ENCODE measurements around the gene TSFM.

TSFM gene

DNA sequence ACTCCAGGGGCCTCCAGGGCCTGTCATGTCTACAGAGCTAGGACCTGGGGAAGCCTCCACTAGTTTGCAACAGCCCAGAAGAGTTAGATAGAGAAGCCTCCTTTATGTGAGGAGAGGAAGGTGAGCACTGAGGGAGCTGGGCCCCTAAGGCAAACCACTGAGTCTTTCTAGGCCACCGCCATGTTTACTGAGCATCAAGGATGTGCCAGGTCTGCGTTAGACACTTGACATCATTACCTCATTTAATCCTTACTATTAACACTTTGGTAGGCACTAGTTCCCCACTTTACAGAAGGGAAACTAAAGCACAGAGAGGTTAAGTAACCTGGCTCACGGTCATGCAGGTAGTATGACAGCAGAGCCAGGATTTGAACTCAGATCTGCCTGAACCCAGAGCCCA lies 51.1 kb downstream of the TSFM start:
- no peak for DNase-seq (ENCODE audit: low read depth in 4 of 4, low spot score in 1 of 4)

DNA sequence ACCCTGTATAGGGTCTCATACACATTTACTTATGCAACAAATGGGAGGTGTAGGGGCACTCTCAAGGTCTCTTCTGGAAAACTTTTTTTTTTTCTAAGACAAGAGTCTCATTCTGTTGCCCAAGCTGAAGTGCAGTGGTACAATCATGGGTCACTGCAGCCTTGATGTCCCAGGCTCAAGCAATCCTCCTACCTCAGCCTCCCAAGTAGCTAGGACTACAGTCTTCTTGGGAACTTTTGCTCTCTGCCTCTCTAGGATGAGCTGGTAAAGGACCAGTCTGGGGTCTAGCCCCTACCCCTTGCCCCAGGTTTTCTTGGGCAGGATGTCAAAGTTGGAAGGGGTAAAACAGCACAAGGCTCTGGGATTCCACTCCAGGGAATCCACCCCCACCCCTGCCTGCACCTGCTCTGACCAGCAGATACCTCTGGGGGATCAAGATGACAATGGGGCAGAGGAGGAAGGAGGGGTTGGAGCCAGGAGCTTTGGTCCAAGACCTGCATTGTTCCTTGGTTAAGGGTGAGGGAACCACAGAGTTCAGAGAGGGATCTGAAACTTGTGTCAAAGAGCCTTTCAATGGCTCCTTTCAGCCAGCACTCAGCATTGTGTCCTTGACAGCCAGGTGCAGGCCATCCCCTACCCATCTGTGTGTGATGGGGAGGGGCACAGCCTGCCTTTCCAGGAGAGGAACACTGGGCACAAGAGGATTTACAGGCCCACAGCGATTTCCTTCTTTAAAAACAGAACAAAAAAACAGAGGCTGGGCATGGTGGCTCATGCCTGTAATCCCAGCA lies 51.7 kb downstream of the TSFM start:
- DNase-seq (ENCODE audit: low read depth in 4 of 4, low spot score in 1 of 4): no peak

DNA sequence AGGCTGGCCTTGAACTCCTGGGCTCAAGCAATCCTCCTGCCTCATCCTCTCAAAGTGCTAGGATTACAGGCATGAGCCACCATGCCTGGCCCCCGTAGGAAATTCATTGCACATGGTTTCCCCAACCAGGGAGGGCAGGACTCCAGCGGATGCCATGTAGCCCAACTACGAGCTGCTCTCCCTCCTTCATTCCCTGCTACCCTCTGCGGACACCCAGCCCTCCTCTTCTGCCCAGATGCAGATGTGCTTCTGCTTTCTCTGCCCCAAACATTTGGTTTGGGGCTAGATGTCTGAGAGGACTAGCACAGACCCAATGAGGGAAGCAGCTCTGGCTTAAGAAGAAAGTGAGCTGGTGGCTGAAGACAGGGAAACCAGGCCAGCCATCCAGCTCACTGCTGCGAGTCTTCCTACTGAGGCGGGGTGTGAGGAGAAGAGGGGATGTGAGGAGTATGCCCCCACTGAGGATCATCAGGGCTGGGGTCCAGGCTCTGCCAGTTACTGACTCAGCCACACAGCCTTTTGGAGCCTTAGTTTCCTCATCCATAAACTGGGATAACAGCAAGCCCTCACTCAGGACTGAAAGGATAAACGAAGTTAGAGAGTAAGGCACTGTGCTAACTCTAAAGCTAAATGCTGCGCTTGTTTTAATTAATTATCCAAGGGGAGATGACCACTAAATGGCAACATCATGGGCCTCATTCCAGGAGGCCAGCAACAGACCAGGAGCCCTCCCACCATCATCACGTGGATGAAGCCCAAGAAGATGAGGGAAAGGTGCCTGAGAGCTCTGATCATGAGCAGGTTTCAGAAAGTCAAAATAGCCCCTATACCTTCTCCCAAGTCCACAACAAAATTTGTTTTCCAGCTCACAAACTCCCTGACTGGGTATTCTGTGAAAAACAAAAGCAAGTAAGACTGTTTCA lies 53.0 kb downstream of the TSFM start:
- no peak for DNase-seq (ENCODE audit: low read depth in 4 of 4, low spot score in 1 of 4)

DNA sequence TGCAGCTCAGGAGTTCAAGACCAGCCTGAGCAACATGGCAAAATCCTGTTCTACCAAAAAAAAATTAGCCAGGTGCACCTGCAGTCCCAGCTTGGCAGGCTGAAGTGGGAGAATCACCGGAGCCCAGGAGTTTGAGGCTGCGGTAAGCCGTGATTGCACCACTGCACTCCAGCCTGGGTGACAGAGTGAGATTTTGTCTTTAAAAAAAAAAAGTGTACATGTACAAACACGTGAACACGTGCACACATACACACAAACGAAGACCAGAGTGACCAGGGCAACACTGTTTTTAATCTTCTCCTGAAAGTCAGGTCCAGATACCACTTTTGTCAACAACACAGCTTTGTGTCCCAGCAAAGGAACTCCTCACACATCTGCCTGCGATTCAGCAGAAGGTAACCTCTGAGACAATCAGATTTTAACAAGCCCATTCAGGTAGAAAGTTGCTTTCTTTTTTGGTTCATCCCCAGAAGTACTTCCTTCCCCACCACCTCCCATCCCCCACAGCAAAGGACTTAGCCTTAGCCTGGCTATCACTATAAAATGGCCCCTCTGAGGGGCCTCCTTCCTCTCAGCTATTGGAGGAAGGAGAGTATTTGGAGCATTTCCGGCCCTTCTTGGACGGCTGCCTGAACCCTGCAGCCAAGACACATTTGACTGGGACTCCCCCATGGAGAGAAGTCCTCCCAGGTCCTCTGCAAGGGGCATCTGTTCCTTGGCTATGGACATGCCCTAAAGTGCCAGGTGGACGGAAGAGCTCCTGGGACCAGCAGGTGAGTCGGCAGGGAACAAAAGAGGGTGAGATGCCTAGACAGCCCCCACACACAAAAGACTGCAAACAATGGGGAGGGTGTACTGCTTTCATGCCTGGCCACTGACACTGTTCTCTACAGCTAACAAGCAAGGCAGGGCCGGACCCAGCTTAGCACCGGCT lies 54.1 kb downstream of the TSFM start:
- no peak for DNase-seq (ENCODE audit: low read depth in 4 of 4, low spot score in 1 of 4)

DNA sequence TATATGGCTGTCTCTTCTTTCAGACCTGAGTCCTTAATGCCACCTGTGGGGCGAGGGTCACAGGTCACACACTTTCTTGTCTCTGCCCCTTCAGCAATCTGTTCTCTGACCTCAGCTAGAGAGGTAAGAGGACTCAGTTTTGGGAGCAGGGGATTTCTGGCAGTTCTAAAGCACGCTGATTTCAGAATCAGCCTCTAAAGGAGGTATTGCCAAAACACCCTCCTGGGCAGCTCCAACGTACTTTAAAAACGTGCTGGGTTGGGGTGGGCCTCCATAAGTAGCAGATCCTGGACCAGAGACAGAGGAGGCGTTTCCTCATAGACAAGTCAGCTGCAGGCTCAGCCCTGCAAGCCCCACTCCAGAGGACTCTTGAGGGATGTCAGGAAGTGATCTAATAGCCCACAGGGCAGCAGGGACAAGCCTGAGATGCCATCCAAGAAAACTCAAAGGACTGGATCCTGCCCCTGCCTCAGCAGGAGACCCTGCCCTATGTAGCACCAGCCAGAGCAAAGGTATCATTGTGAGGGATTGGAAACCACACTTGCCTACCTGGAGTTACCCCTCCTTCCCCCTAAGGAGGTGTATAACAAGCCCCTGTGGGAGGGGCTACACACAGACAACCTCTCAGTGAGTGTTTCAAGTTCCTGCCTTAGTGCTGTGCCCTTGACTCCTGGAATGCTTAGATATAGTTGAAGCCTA lies 55.4 kb downstream of the TSFM start:
- no peak for DNase-seq (ENCODE audit: low read depth in 4 of 4, low spot score in 1 of 4)

DNA sequence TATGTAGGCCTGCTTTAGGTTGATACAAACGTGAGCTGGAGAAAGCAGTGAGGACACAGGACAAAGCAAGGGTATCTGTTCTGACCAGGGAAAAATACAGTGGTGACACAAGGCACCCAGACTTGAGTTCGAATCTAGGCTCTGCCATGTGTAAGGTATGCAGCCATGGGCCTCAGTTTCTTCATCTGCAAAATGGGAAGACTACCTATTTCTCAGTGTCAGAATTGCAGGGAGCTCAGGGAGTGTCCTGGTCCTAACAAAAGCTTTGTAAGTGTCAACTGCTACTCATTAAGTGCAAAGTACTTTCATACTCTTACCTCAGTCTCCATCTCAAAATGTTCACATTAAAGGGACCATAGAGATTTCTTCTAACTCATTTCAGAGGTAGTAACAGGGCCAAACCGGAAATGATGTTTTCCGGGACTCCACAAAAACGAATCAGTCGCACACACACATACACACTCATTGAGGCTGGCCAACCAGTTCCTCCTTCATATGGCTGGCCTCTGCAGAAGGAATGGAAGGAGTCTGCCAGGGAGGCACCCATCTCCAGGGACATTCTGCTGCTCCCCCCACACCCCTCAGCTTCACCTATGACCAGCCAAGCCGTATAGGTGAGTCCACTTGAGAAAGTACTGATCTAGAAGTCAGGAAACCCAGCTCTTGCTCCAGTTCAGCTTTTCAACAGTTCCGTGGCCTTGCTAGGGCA lies 56.2 kb downstream of the TSFM start:
- DNase-seq (ENCODE audit: low read depth in 4 of 4, low spot score in 1 of 4): no peak

DNA sequence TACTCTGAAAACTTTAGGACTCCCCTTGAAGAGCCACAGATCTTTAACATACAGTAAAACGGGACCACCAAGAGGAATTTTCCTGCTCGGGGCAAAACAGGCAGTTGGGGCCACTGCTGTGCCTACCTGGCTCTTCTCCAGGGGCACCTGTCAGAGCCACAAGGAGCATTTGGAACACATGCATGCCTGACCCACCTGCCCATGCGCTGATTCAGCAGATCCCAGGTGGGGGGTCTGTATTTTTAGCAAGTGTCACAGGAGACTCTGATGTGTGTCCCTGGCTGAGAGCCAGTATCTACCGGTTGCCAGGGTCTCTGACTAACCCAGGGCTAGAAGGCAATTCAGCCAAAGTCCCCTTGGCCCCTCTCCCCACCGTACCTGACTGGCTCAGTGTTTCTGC lies 57.4 kb downstream of the TSFM start:
- no peak for DNase-seq (ENCODE audit: low read depth in 4 of 4, low spot score in 1 of 4)

DNA sequence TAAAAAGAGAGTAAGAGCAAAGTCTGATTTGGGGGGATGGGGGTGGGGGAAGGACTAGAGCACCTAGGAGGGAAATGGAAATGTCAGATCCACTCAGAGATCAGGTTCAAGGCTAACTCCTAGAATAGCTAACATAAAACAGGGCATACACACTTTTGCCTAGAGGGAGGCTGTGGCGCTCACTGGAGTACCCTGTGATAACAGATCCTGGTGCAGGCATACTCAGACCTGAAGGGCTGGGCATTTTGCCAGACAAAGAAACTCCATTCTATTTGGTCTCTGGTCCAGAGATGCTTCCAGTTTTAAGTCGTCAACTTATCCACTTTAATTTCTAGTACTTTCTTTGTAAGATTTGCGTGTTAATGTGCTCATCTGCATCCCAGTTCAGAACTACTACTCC lies 58.1 kb downstream of the TSFM start:
- no peak for DNase-seq (ENCODE audit: low read depth in 4 of 4, low spot score in 1 of 4)

DNA sequence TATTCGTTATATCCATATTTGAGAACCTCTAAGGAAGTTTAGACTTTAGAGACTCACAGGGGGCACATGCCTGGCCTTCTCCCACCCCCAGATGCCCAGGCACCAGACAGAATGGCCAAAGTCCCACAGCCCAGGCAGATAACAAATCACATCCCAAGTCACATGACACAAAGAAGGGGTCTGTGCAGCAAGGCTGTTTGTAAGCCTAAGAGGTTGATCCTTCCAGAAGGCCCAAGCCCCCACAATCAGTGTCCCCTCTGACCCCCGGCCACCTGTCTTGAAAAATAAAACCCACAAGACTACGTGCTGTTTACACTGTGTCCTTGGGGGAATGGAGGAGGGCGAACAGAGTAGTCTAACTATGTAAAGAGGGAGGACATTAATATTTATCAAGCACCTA lies 58.9 kb downstream of the TSFM start:
- DNase-seq (ENCODE audit: low read depth in 4 of 4, low spot score in 1 of 4): no peak

DNA sequence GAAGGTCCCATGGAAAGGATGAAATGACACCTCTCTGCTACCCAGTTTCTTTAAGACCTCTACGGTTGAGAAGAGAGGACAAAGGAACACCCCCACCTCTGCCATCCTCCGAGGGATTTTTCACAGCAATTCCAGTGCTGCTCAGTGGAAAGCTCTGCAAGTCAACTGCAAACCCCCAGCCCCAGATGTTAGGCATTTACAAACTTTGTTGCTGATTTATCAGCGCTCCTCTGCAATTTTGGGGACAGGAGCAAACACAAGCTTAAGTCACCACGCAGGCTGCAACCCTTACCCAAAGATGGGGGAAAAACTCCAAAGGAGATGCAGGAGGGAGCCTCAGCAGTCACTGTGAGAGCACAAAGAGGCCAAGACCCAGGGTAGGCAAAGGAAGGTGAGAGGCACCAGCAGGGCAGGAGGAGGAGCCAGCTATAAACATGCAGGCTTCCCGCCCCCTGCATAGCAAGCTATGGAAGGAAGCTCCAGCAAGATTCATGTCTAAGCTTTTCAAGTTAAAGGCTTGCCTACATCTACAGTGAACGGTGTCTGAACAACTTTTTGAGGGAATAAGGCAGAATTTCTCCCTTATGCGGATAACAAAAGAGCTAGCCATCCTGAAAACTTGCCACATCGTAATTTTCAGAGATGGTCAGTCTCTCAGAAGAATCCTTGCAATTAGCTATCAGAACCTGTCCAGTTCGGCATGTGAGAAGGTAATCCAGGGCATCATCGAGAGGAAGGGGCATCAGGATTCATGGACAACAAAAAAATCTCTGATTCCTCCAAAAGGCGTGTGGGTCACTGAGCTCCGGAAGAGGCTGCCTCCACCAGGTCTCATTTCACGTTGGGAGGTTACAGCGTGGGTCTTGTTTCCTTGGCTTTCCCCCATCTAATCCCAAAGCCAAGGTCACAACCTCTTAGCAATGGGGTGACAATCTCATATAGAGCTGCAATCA lies 60.0 kb downstream of the TSFM start:
- peak in 1 of 4 experiments; percentile 44 for DNase-seq (ENCODE audit: low read depth in 4 of 4, low spot score in 1 of 4)

DNA sequence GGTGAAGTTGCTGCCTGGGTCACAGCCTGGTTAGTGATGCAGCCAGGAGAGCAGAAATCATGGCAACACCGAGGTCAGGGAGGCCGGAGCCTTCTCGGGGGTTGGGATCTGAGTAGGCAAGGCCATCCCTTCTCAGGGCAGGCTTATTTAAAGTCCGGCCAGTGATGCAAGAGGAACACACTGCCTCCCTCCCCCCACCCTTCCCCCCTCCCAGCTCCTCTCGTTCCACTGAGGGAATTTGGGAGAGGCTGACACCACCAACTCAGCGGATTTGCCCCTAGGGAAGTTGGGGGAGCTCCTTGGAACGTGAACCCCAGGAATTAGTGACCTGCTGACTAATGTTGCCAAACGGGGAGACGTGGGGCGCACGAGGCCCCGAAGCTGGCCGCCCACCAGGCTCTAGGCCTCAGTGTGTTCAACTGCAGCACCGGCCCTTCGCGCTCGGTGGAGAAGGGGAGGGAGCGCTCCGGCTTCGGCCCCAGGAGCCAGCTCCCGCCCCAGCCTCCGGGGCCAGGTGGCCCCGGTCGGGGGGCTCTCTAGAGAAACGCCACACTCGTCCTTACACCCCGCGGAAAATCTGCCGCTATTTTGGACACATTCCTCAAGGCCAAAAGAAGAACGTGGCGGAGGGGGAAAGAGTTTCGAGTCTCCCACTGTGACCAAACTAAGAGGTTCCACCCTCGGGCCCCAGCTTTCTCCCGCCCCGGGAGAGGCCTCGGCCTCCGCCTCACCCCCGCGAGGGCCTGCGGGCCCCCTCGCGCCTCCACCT lies 62.3 kb downstream of the TSFM start:
- peak in 1 of 4 experiments; percentile 32 for DNase-seq (ENCODE audit: low read depth in 4 of 4, low spot score in 1 of 4)

DNA sequence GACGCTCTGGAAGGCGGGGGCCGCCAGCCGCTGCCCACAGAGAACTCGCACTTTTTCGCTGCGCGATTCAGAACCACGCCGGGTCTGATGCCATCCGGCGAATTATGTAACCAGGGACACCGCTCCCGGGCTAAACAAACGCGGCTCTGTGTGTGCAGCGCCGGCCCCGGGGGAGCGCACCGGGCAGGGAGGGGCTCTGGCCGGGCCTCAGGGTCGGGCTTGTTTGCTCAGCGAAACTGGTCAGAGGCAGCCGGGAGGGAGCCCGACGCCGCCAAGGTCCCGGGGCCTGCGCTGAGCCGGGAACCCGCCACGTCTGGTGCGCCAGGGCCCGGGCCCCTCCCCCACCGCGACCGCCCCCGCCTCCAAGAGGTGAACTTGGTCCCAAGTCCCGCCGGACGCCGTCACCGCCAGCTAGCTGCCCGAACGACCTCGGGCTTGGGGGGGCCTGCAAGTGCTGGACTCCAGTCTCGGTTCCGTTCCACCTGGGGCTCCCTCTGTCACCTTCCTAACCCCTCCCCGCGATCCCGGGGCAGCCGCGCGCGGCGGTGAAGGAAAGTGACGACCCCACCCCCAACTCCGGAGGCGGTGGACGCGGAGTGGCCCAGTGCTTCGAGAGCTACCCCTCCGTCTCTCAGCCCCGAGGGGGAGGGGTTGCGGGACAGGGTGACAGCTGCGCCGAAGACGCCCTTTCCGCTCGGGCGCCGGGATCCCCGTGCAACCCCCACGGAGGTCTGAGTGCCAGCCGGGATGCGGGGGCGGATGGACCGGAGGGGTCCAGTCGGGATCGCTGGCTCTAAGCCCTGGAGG lies 63.1 kb downstream of the TSFM start:
- DNase-seq (ENCODE audit: low read depth in 4 of 4, low spot score in 1 of 4): peak in 2 of 4 experiments; percentile 35 to 54

DNA sequence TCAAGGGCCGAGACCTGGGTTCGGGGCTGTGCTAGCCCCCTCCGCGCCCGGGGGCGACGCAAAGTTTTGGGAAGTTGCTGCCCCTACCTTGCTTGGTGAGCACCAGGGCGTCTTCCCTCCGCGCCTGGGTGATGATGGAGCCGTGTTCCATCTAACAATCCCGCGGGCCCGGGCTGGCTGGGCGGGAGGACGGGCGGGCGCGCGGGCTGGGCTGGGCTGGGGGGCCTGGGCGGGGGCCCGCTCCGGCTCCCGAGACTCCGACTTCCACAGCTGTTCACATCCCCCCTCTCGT lies 63.6 kb downstream of the TSFM start:
- DNase-seq (ENCODE audit: low read depth in 4 of 4, low spot score in 1 of 4): no peak

DNA sequence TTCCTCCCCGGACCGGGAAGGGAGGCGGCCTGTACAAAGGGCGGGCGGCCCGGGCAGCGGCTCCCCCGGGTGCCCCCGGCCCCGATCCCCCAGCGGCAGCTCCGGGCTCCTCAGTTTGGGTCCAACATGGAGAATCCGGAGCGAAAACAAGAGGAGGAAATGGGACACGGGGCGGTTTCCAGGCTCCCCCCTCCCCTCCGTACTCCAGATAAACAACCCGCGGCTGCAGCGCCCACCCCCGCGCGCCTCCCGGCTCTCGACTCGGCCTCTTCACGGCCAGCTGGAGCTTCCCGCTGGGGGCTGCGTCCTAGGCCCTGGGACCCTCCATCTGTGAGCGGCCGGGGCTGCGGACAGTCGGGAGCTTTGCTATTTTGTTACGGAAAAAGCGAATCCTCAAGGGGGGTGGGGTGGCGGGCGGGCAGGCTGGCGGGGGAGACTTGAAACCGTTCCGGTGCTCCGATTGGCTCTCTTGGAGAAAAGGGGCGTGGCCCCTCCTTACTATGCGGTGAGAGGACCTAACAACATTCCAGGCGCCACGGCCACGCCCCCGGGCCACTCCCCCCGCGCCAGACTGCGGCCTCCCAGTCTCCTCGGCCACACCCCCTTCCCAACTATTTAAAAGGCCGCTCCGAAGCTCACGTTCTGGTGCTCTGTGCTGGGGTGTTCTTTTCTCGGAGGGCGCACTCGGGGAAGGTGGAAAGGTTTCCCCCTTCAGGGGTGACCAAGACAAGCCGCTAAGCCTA lies 64.2 kb downstream of the TSFM start, which contains the start of gene CTDSP2:
Gene CTDSP2 (minus strand): TSS at position 153 of the 743 bp plus-strand sequence. CDS start 294 bp downstream, outside the sequence.
- DNase-seq (ENCODE audit: low read depth in 4 of 4, low spot score in 1 of 4): peak; percentile 69 to 96 (median 80)
